Caco-2 (cell line): Measurements from ENCODE around the gene CLPTM1L. TPM values are rescaled to one million over a fixed set of nuclear protein-coding genes. Genes with fewer than 3 reads are reported as not detected.
"Not testable (repeated sequence)": the region's sequence is repeated elsewhere in the genome, so short reads cannot be mapped to it uniquely, and the experiment has no call there.

ENCODE experiments used
- BruUV-seq: library from RNA; stranded (reverse); fragments of 400-500 nt; replicated peaks from 2 replicates; lab custom pipeline; 2021; lab: Mats Ljungman, UMichigan
- CTCF ChIA-PET: fragments of 300-600 bp; sonication (Branson Sonifier 250); formaldehyde crosslinking; loops from one replicate; lab custom pipeline; 2022; ENCODE audit warnings: antibody characterized with exemption; lab: Charles Lee
- POLR2A ChIA-PET: fragments of 300-600 bp; sonication (Branson Sonifier 250); formaldehyde crosslinking; loops from one replicate; lab custom pipeline; 2022; ENCODE audit warnings: antibody characterized with exemption; lab: Charles Lee
- DNase-seq, 2 experiments: peaks; one replicate each; pipeline versions ENCODE4 v3.0.0 to v3.0.0-alpha.2; 2020 to 2022
- H3K27me3 ChIP-seq: replicated peaks from 2 replicates; pipeline ENCODE4 v1.6.0; 2011; ENCODE audit warnings: low read length; ENCODE audit not compliant: control insufficient read depth, insufficient read depth
- H3K36me3 ChIP-seq: 2 replicates; pipeline ENCODE4 v1.5.1; 2011; ENCODE audit warnings: low read length; ENCODE audit not compliant: control insufficient read depth, insufficient read depth
- H3K4me1 ChIP-seq: fragments of 250-450 bp; sonication (Bioruptor Pico); 2 replicates; pipeline ENCODE4 v1.5.1; 2020; ENCODE audit warnings: mild to moderate bottlenecking
- H3K4me3 ChIP-seq: 2 replicates; pipeline ENCODE4 v1.5.1; 2011; ENCODE audit warnings: low read depth, mild to moderate bottlenecking, control low read depth, low read length
- H3K9me3 ChIP-seq: fragments of 250-450 bp; sonication (Bioruptor Pico); 2 replicates; pipeline ENCODE4 v1.5.1; 2020; ENCODE audit warnings: mild to moderate bottlenecking, moderate library complexity
- H3K27ac Mint-ChIP-seq: one replicate; pipeline ENCODE4 v1.8.0; 2022; ENCODE audit warnings: mixed read lengths; ENCODE audit not compliant: unreplicated experiment
- H3K27me3 Mint-ChIP-seq: one replicate; pipeline ENCODE4 v1.8.0; 2022; ENCODE audit warnings: mixed read lengths; ENCODE audit not compliant: insufficient read depth, unreplicated experiment
- H3K36me3 Mint-ChIP-seq: one replicate; pipeline ENCODE4 v1.8.0; 2022; ENCODE audit warnings: mild to moderate bottlenecking, mixed read lengths; ENCODE audit not compliant: insufficient read depth, unreplicated experiment
- H3K4me1 Mint-ChIP-seq: one replicate; pipeline ENCODE4 v1.8.0; 2022; ENCODE audit warnings: low read depth, mixed read lengths; ENCODE audit not compliant: unreplicated experiment
- H3K4me3 Mint-ChIP-seq: one replicate; pipeline ENCODE4 v1.8.0; 2022; ENCODE audit warnings: mild to moderate bottlenecking, moderate library complexity, mixed read lengths; ENCODE audit not compliant: unreplicated experiment
- H3K9me3 Mint-ChIP-seq: one replicate; pipeline ENCODE4 v1.8.0; 2022; ENCODE audit warnings: mixed read lengths; ENCODE audit not compliant: unreplicated experiment
- intact Hi-C: fragments of 100-400 bp; cut with micrococcal nuclease; formaldehyde crosslinking; loops from one replicate; pipeline ENCODE4 v1.10.0; 2022; ENCODE audit not compliant: unreplicated experiment
- total RNA-seq: library from RNA; stranded (reverse); gene quantifications from 2 replicates; pipeline ENCODE4 v1.2.3, GENCODE V29; 2022
- TF ChIP-seq, protein P1 (sequence below), 2 experiments: fragments of 200-600 bp in 1 of 2; IDR thresholded peaks; 1 replicate in 1 of 2; 2 replicates in 1 of 2; pipeline versions ENCODE4 v1.5.1 to v1.8.0; 2011 to 2022; ENCODE audit warnings: antibody characterized with exemption in 1 of 2, control low read depth in 1 of 2, inconsistent platforms in 1 of 2, low read depth in 1 of 2, low read length in 1 of 2, mild to moderate bottlenecking in 1 of 2, moderate library complexity in 1 of 2; ENCODE audit not compliant: insufficient read depth in 1 of 2, severe bottlenecking in 1 of 2, unreplicated experiment in 1 of 2

The CLPTM1L gene
- total RNA-seq, 1 experiment from 2014 or later, result 114 TPM

GRCh38 chr5:1277781-1278180 lies 67.1 kb downstream of the CLPTM1L start:
- Histone ChIP-seq H3K4me3 (no peak overlapping the region), H3K36me3 (no peaks in the 10 kb centered on the region), H3K9me3 (no peaks in the 10 kb centered on the region), H3K27me3 (no peaks in the 10 kb centered on the region), H3K4me1 (no peaks in the 10 kb centered on the region)
- POLR2A ChIA-PET, result no interaction called here
- Mint-ChIP-seq H3K4me3 (no peak overlapping the region), H3K4me1 (no peaks in the 10 kb centered on the region), H3K36me3 (no peaks in the 10 kb centered on the region), H3K9me3 (no peaks in the 10 kb centered on the region), H3K27me3 (no peaks in the 10 kb centered on the region), H3K27ac (no peak overlapping the region)
- CTCF ChIA-PET, result no interaction called here
- DNase-seq, result no peak
- intact Hi-C loops, result no loop called here
- BruUV-seq, result no TSS peak
- TF ChIP-seq, protein P1, sequence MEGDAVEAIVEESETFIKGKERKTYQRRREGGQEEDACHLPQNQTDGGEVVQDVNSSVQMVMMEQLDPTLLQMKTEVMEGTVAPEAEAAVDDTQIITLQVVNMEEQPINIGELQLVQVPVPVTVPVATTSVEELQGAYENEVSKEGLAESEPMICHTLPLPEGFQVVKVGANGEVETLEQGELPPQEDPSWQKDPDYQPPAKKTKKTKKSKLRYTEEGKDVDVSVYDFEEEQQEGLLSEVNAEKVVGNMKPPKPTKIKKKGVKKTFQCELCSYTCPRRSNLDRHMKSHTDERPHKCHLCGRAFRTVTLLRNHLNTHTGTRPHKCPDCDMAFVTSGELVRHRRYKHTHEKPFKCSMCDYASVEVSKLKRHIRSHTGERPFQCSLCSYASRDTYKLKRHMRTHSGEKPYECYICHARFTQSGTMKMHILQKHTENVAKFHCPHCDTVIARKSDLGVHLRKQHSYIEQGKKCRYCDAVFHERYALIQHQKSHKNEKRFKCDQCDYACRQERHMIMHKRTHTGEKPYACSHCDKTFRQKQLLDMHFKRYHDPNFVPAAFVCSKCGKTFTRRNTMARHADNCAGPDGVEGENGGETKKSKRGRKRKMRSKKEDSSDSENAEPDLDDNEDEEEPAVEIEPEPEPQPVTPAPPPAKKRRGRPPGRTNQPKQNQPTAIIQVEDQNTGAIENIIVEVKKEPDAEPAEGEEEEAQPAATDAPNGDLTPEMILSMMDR (IDR thresholded peaks at IDR 0.05; ENCODE audit: insufficient read depth in 1 of 2, low read depth in 1 of 2, low read length in 1 of 2, severe bottlenecking in 1 of 2, unreplicated experiment in 1 of 2), result no peak

- H3K4me3 Mint-ChIP-seq, result no peak overlapping the region
- H3K27ac Mint-ChIP-seq, result no peak overlapping the region
- H3K4me1 ChIP-seq, result no peaks in the 10 kb centered on the region
- no peaks in the 10 kb centered on the region for H3K9me3 ChIP-seq
- H3K4me1 Mint-ChIP-seq, result no peaks in the 10 kb centered on the region
- H3K36me3 ChIP-seq, result no peaks in the 10 kb centered on the region
- BruUV-seq, result no TSS peak
- CTCF ChIA-PET, result no interaction called here
- POLR2A ChIA-PET, result no interaction called here
- no peak for DNase-seq
- H3K9me3 Mint-ChIP-seq, result no peaks in the 10 kb centered on the region
- no peaks in the 10 kb centered on the region for H3K36me3 Mint-ChIP-seq
- no peaks in the 10 kb centered on the region for H3K27me3 Mint-ChIP-seq
- H3K27me3 ChIP-seq, result no peaks in the 10 kb centered on the region
- intact Hi-C loops, result no loop called here
- TF ChIP-seq, protein P1 (IDR thresholded peaks at IDR 0.05; ENCODE audit: insufficient read depth in 1 of 2, low read depth in 1 of 2, low read length in 1 of 2, severe bottlenecking in 1 of 2, unreplicated experiment in 1 of 2), result no peak
- H3K4me3 ChIP-seq, result no peak overlapping the region
Measured at GRCh38 chr5:1277331-1277730, 67.6 kb downstream of the CLPTM1L start.

- no peaks in the 10 kb centered on the region for H3K4me1 Mint-ChIP-seq
- no peaks in the 10 kb centered on the region for H3K36me3 ChIP-seq
- no peaks in the 10 kb centered on the region for H3K27me3 ChIP-seq
- no peaks in the 10 kb centered on the region for H3K9me3 ChIP-seq
- no peak overlapping the region for H3K27ac Mint-ChIP-seq
- no peaks in the 10 kb centered on the region for H3K36me3 Mint-ChIP-seq
- no peaks in the 10 kb centered on the region for H3K27me3 Mint-ChIP-seq
- CTCF ChIA-PET, result no interaction called here
- H3K4me3 Mint-ChIP-seq, result no peak overlapping the region
- no peaks in the 10 kb centered on the region for H3K4me1 ChIP-seq
- no peak for DNase-seq
- no TSS peak for BruUV-seq
- intact Hi-C loops, result no loop called here
- no peak overlapping the region for H3K4me3 ChIP-seq
- POLR2A ChIA-PET, result no interaction called here
- H3K9me3 Mint-ChIP-seq, result no peaks in the 10 kb centered on the region
- TF ChIP-seq, protein P1 (IDR thresholded peaks at IDR 0.05; ENCODE audit: insufficient read depth in 1 of 2, low read depth in 1 of 2, low read length in 1 of 2, severe bottlenecking in 1 of 2, unreplicated experiment in 1 of 2), result no peak
Measured at GRCh38 chr5:1276930-1277329, 68.0 kb downstream of the CLPTM1L start.

- DNase-seq, H3K4me1 Mint-ChIP-seq, H3K9me3 ChIP-seq, CTCF ChIA-PET, H3K9me3 Mint-ChIP-seq, H3K4me3 Mint-ChIP-seq, intact Hi-C loops, H3K4me3 ChIP-seq, H3K27ac Mint-ChIP-seq, H3K27me3 ChIP-seq, POLR2A ChIA-PET, H3K27me3 Mint-ChIP-seq, H3K4me1 ChIP-seq, H3K36me3 Mint-ChIP-seq, H3K36me3 ChIP-seq, BruUV-seq: not testable (repeated sequence)
Measured at GRCh38 chr5:1275397-1276391, 69.2 kb downstream of the CLPTM1L start.
